DND-41 (cell line): ENCODE measurements around the gene USP36.
A peak's percentile ranks its signal among the peaks of the same experiment; 100 is the strongest.

ENCODE experiments used
- ATAC-seq: fragments of 200-7000 bp; cut with Tn5 transposase; 3 replicates; pipeline ENCODE4 v1.9.1; 2021; ENCODE audit warnings: low read depth; ENCODE audit not compliant: insufficient read depth
- DNase-seq: peaks from one replicate; pipeline ENCODE4 v3.0.0-alpha.2; 2020
- H2AFZ ChIP-seq: 2 replicates; pipeline ENCODE4 v1.6.0; 2012; ENCODE audit warnings: low read depth, low read length
- H3K27ac ChIP-seq: 2 replicates; pipeline ENCODE4 v1.5.1; 2012; ENCODE audit warnings: low read length, inconsistent platforms
- H3K27me3 ChIP-seq: fragments of 200-600 bp; sonication (generic); 2 replicates; pipeline ENCODE4 v1.6.0; 2012; ENCODE audit warnings: low read length, mild to moderate bottlenecking, inconsistent platforms; ENCODE audit not compliant: insufficient read depth, poor library complexity
- H3K36me3 ChIP-seq: 2 replicates; pipeline ENCODE4 v1.5.1; 2012; ENCODE audit warnings: low read length, inconsistent platforms; ENCODE audit not compliant: insufficient read depth
- H3K4me1 ChIP-seq: 2 replicates; pipeline ENCODE4 v1.5.1; 2012; ENCODE audit warnings: mild to moderate bottlenecking, low read length; ENCODE audit not compliant: insufficient read depth
- H3K4me2 ChIP-seq: 2 replicates; pipeline ENCODE4 v1.6.0; 2012; ENCODE audit warnings: mild to moderate bottlenecking, moderate library complexity, low read length, inconsistent platforms; ENCODE audit not compliant: insufficient read depth
- H3K4me3 ChIP-seq, 2 experiments: fragments of 200-600 bp in 1 of 2; shearing (Covaris generic) in 1 of 2; 2 replicates each; pipeline ENCODE4 v1.5.1; 2012 to 2016; ENCODE audit warnings: inconsistent platforms in 2 of 2, low read length in 2 of 2, mild to moderate bottlenecking in 2 of 2, low read depth in 1 of 2, moderate library complexity in 1 of 2
- H3K79me2 ChIP-seq: 2 replicates; pipeline ENCODE4 v1.6.0; 2012; ENCODE audit warnings: low read length, inconsistent platforms; ENCODE audit not compliant: insufficient read depth
- H3K9ac ChIP-seq: 2 replicates; pipeline ENCODE4 v1.6.0; 2012; ENCODE audit warnings: low read depth, mild to moderate bottlenecking, inconsistent platforms, low read length, moderate library complexity
- H3K9me3 ChIP-seq: 2 replicates; pipeline ENCODE4 v1.5.1; 2012; ENCODE audit warnings: low read length, moderate library complexity, mild to moderate bottlenecking, inconsistent platforms; ENCODE audit not compliant: insufficient read depth, severe bottlenecking
- H4K20me1 ChIP-seq: 2 replicates; pipeline ENCODE4 v1.6.0; 2012; ENCODE audit warnings: low read length; ENCODE audit not compliant: insufficient read depth
- CTCF ChIP-seq: IDR thresholded peaks from 2 replicates; pipeline ENCODE4 v1.5.1; 2012; ENCODE audit warnings: borderline replicate concordance, low read length, moderate library complexity, mild to moderate bottlenecking; ENCODE audit not compliant: poor library complexity, severe bottlenecking; ENCODE audit errors: extremely low read depth
- EZH2 ChIP-seq: IDR thresholded peaks from 3 replicates; pipeline ENCODE4 v1.6.1; 2012; ENCODE audit warnings: borderline replicate concordance, low read depth, mild to moderate bottlenecking, moderate library complexity, low read length, inconsistent platforms; ENCODE audit not compliant: severe bottlenecking

USP36 gene

DNA sequence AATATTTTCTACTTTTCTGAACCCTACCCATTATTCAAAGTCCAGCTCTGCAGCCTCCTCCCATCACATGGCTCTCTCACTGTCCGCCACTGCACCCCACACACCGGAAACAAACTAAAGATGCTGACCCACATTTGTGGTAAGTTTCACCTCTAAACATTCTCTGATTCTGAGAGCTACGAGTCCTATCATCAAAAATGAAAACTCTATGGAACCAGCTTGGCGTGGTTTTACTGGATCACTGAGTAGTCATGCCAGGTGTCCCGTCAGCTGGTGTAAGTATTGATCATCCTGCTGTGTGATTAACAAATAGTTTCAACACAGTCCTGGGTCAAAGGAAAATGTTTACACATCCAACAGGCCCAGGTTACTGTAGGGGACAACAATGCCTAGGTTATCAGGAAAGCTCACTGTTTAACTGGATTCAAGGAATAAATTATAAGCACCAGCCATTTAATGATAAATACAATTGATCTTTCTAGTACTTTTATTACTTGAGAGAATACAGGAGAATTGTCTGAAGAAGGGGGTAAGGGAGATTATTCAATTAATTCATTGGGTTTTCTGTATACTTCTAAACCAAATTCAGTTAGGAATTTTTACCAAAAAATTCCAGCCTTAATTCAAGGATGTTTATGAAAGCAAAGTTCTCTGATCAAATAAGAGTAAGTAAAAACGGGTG, 92.4 kb downstream of the USP36 start:
- Histone ChIP-seq H3K36me3 (no peaks in the 10 kb centered on the region), H3K79me2 (peaks cover 34% of the 10 kb centered on the region), H3K27me3 (no peaks in the 10 kb centered on the region), H4K20me1 (peaks cover 41% of the 10 kb centered on the region), H2AFZ (no peak overlapping the region), H3K27ac (peak overlapping the region; percentile 28; the same call in 1 of the 2 replicates), H3K9me3 (no peaks in the 10 kb centered on the region), H3K9ac (no peak overlapping the region), H3K4me3 (no peak overlapping the region), H3K4me2 (peak overlapping the region; percentile 52), H3K4me1 (peaks cover 24% of the 10 kb centered on the region)
- TF ChIP-seq CTCF, result no peak
- no peak for TF ChIP-seq EZH2
- no peak for ATAC-seq
- DNase-seq, result no peak

GRCh38 chr17:78747488-78747887, 93.1 kb downstream of the USP36 start:
- no peak overlapping the region for H3K9ac ChIP-seq
- no peak overlapping the region for H3K4me3 ChIP-seq
- peaks cover 24% of the 10 kb centered on the region for H3K4me1 ChIP-seq
- H3K36me3 ChIP-seq, result no peaks in the 10 kb centered on the region
- no peak overlapping the region for H3K4me2 ChIP-seq
- ATAC-seq, result no peak
- peaks cover 31% of the 10 kb centered on the region; the same call in 1 of the 2 replicates for H3K79me2 ChIP-seq
- no peaks in the 10 kb centered on the region for H3K9me3 ChIP-seq
- H3K27ac ChIP-seq, result no peak overlapping the region
- peaks cover 38% of the 10 kb centered on the region for H4K20me1 ChIP-seq
- H2AFZ ChIP-seq, result no peak overlapping the region
- TF ChIP-seq EZH2 (no peak), CTCF (no peak)
- DNase-seq, result no peak
- no peaks in the 10 kb centered on the region for H3K27me3 ChIP-seq

GRCh38 chr17:78746949-78747269, 93.7 kb downstream of the USP36 start:
- no peak overlapping the region for H3K4me2 ChIP-seq

More at GRCh38 chr17:78746949-78747269, 93.7 kb downstream of the USP36 start:
- Histone ChIP-seq H3K4me1 (peaks cover 24% of the 10 kb centered on the region), H3K79me2 (peaks cover 31% of the 10 kb centered on the region; the same call in 1 of the 2 replicates), H4K20me1 (peaks cover 41% of the 10 kb centered on the region), H2AFZ (no peak overlapping the region), H3K36me3 (no peaks in the 10 kb centered on the region), H3K27me3 (no peaks in the 10 kb centered on the region), H3K9me3 (no peaks in the 10 kb centered on the region), H3K27ac (no peak overlapping the region), H3K4me3 (no peak overlapping the region), H3K9ac (no peak overlapping the region)
- TF ChIP-seq CTCF, result no peak
- DNase-seq, result no peak
- no peak for ATAC-seq
